PFSK-1 (cell line): ENCODE results near the gene ZAP70.

ENCODE experiments used
- SIN3A ChIP-seq: IDR thresholded peaks from 2 replicates; pipeline ENCODE4 v1.6.1; 2012; ENCODE audit warnings: mild to moderate bottlenecking, low read length, moderate library complexity, borderline replicate concordance; ENCODE audit not compliant: insufficient read depth
- TAF1 ChIP-seq: IDR thresholded peaks from 2 replicates; pipeline ENCODE4 v1.6.1; 2012; ENCODE audit warnings: low read length, control low read depth, borderline replicate concordance; ENCODE audit not compliant: insufficient read depth

DNA sequence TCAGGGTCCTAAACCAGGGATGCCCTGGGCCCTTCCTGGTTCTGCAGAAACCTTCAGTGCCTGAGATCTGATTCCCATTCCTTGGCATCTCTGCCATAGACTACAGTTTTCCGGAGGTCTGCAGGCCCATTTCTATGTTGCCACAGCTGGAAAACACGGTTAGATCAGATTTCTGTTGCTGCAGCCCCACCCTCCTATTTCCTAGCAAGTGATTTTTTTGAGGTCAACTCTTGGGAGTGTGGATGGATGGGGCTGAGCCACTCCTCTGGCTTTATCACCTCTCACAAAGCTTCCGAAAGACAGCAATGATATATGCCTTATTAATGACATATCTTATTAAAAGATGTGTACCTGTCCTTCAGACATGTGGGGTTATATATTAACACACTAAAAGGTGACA, 56.3 kb downstream of the ZAP70 start:
- no peak for TF ChIP-seq SIN3A
- no peak for TF ChIP-seq TAF1
